Thoracic aorta (tissue), 2 donors: ENCODE results near the gene VTN. TPM values are rescaled to one million over a fixed set of nuclear protein-coding genes. Genes with fewer than 3 reads are reported as not detected.
"Not testable (repeated sequence)": the region's sequence is repeated elsewhere in the genome, so short reads cannot be mapped to it uniquely, and the experiment has no call there.

Source experiments
- ATAC-seq: fragments of 150-250 bp; one replicate; pipeline ENCODE4 v1.8.0; 2017; ENCODE audit warnings: low read depth; ENCODE audit not compliant: insufficient number of reproducible peaks, low FRiP score
- DNase-seq: peaks from one replicate; pipeline ENCODE4 v3.0.0-alpha.2; 2020; ENCODE audit warnings: low spot score
- H3K27ac ChIP-seq, 2 donors: fragments of 200-600 bp; sonication (generic); 1 replicate in 1 of 2; 2 replicates in 1 of 2; pipeline ENCODE4 v1.5.1; 2016; ENCODE audit warnings: mild to moderate bottlenecking in 2 of 2, moderate library complexity in 2 of 2
- H3K27me3 ChIP-seq: fragments of 200-600 bp; sonication (generic); replicated peaks from 2 replicates; pipeline ENCODE4 v1.6.0; 2016; ENCODE audit warnings: mild to moderate bottlenecking; ENCODE audit not compliant: insufficient read depth
- H3K36me3 ChIP-seq: fragments of 200-600 bp; sonication (generic); one replicate; pipeline ENCODE4 v1.5.1; 2016
- H3K4me1 ChIP-seq, 2 donors: fragments of 200-600 bp; sonication (generic); 1 replicate in 1 of 2; 2 replicates in 1 of 2; pipeline versions ENCODE4 v1.5.1 to v1.6.0; 2016; ENCODE audit warnings: low read depth in 2 of 2, mild to moderate bottlenecking in 1 of 2; ENCODE audit not compliant: control insufficient read depth in 1 of 2
- H3K4me3 ChIP-seq: fragments of 200-600 bp; sonication (generic); 2 replicates; pipeline ENCODE4 v1.5.1; 2016; ENCODE audit warnings: mild to moderate bottlenecking
- H3K9me3 ChIP-seq: fragments of 200-600 bp; sonication (generic); 2 replicates; pipeline ENCODE4 v1.5.1; 2016
- total RNA-seq, 2 donors: library from RNA; depleted of rRNA; stranded (reverse); fragments of >200 nt; gene quantifications; one replicate each; pipeline versions ENCODE4 v1.1.0 to v1.2.3, GENCODE V29; 2016
- TF ChIP-seq, protein P1 (sequence below): fragments of 200-600 bp; sonication (generic); IDR thresholded peaks from one replicate; pipeline ENCODE4 v1.5.1; 2019; ENCODE audit warnings: antibody characterized with exemption

The VTN gene
- total RNA-seq, 2 donors from 2014 or later, result 1.1 to 3.1 TPM

- Histone ChIP-seq H3K4me3 (no peak overlapping the region), H3K27ac (no peak overlapping the region), H3K4me1 (peaks cover 29 to 46% of the 10 kb centered on the region in 2 donors), H3K27me3 (no peaks in the 10 kb centered on the region), H3K9me3 (no peaks in the 10 kb centered on the region), H3K36me3 (peaks cover 33% of the 10 kb centered on the region)
- no peak for DNase-seq
- ATAC-seq, result no peak
- TF ChIP-seq, protein P1, sequence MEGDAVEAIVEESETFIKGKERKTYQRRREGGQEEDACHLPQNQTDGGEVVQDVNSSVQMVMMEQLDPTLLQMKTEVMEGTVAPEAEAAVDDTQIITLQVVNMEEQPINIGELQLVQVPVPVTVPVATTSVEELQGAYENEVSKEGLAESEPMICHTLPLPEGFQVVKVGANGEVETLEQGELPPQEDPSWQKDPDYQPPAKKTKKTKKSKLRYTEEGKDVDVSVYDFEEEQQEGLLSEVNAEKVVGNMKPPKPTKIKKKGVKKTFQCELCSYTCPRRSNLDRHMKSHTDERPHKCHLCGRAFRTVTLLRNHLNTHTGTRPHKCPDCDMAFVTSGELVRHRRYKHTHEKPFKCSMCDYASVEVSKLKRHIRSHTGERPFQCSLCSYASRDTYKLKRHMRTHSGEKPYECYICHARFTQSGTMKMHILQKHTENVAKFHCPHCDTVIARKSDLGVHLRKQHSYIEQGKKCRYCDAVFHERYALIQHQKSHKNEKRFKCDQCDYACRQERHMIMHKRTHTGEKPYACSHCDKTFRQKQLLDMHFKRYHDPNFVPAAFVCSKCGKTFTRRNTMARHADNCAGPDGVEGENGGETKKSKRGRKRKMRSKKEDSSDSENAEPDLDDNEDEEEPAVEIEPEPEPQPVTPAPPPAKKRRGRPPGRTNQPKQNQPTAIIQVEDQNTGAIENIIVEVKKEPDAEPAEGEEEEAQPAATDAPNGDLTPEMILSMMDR, result no peak
These were observed 27.8 kb downstream of the VTN start for GRCh38 chr17:28342313-28342712.

GRCh38 chr17:28341516-28341915, 28.6 kb downstream of the VTN start:
- peaks cover 33% of the 10 kb centered on the region for H3K36me3 ChIP-seq
- no peak overlapping the region for H3K4me3 ChIP-seq
- TF ChIP-seq, protein P1, result no peak
- H3K4me1 ChIP-seq, result peaks cover 33 to 46% of the 10 kb centered on the region in 2 donors
- no peaks in the 10 kb centered on the region for H3K9me3 ChIP-seq
- ATAC-seq (no peak), DNase-seq (no peak)
- H3K27ac ChIP-seq, result no peak overlapping the region
- H3K27me3 ChIP-seq, result no peaks in the 10 kb centered on the region

DNA sequence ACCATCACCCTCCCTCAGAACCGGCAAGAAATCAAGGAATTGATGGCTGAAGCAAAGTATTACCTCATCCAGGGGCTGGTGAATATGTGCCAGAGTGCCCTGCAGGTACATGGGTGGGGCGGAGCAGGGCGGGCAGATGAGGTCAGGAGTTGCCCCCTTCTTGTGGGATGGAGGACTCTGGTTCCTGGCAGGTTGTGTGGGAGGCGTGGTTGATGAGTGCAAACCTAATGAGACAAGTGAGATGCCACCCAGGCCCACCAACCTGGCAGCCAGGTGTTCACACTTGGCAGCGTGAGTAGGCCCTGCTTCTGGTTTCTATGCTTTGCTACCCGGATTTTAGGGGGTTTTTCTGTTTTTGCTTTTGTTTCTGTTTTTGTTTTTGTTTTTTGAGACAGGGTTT, 29.7 kb downstream of the VTN start:
- ATAC-seq (no peak), DNase-seq (no peak)
- Histone ChIP-seq H3K27ac (no peak overlapping the region), H3K27me3 (no peaks in the 10 kb centered on the region), H3K9me3 (no peaks in the 10 kb centered on the region), H3K4me1 (peaks cover 26 to 39% of the 10 kb centered on the region in 2 donors), H3K4me3 (no peak overlapping the region), H3K36me3 (peaks cover 33% of the 10 kb centered on the region)
- TF ChIP-seq, protein P1, result no peak

- Histone ChIP-seq H3K27ac (no peak overlapping the region), H3K36me3 (peaks cover 28% of the 10 kb centered on the region), H3K4me1 (peaks cover 20 to 32% of the 10 kb centered on the region in 2 donors), H3K9me3 (no peaks in the 10 kb centered on the region), H3K4me3 (no peak overlapping the region), H3K27me3 (no peaks in the 10 kb centered on the region)
- ATAC-seq, result no peak
- TF ChIP-seq, protein P1, result no peak
- no peak for DNase-seq
These were observed 30.7 kb downstream of the VTN start for GRCh38 chr17:28339431-28339830.

GRCh38 chr17:28338769-28339212, 31.3 kb downstream of the VTN start:
- Histone ChIP-seq H3K4me1 (peaks cover 26 to 37% of the 10 kb centered on the region in 2 donors), H3K36me3 (peaks cover 28% of the 10 kb centered on the region), H3K27ac (peak overlapping the region; percentile 56 to 94)
- not testable (repeated sequence) for H3K9me3 ChIP-seq, DNase-seq, ATAC-seq, H3K27me3 ChIP-seq, H3K4me3 ChIP-seq
